Hematopoietic multipotent progenitor cell treated with erythropoietin and hydrocortisone succinate and interleukin-3 and kit ligand, for 17 days (in vitro differentiated cells): Measurements from ENCODE around the gene MYOM3.

Experiments used
- DNase-seq: peaks from one replicate; pipeline ENCODE4 v3.0.0-alpha.2; 2015; ENCODE audit warnings: low spot score

The MYOM3 gene

GRCh38 chr1:24114753-24115152 is 2.8 kb upstream of the MYOM3 start:
- DNase-seq = no peak

GRCh38 chr1:24113641-24114033 is 1.7 kb upstream of the MYOM3 start:
- no peak for DNase-seq

GRCh38 chr1:24111262-24111995 is 506 bp downstream of the MYOM3 start:
- DNase-seq = no peak

- no peak for DNase-seq
Observed at GRCh38 chr1:24110642-24111261, 1.2 kb downstream of the MYOM3 start.

GRCh38 chr1:24109686-24110475 is 2.1 kb downstream of the MYOM3 start:
- no peak for DNase-seq

- DNase-seq = no peak
Observed at GRCh38 chr1:24109166-24109483, 2.8 kb downstream of the MYOM3 start.

- DNase-seq = no peak
Observed at GRCh38 chr1:24108334-24109165, 3.4 kb downstream of the MYOM3 start.

GRCh38 chr1:24107462-24108138 is 4.3 kb downstream of the MYOM3 start:
- DNase-seq = no peak

- DNase-seq = no peak
Observed at GRCh38 chr1:24105368-24106160, 6.4 kb downstream of the MYOM3 start.

- DNase-seq = no peak
Observed at GRCh38 chr1:24104854-24105253, 7.1 kb downstream of the MYOM3 start.

- no peak for DNase-seq
Observed at GRCh38 chr1:24103879-24104278, 8.1 kb downstream of the MYOM3 start.

GRCh38 chr1:24103408-24103807 is 8.5 kb downstream of the MYOM3 start:
- no peak for DNase-seq

GRCh38 chr1:24102961-24103360 is 9.0 kb downstream of the MYOM3 start:
- DNase-seq = no peak

- DNase-seq = no peak
Observed at GRCh38 chr1:24101796-24102586, 9.9 kb downstream of the MYOM3 start.

GRCh38 chr1:24100945-24101737 is 10.8 kb downstream of the MYOM3 start:
- no peak for DNase-seq

GRCh38 chr1:24098943-24099638 is 12.8 kb downstream of the MYOM3 start:
- no peak for DNase-seq

GRCh38 chr1:24098102-24098501 is 13.8 kb downstream of the MYOM3 start:
- DNase-seq = no peak

GRCh38 chr1:24097663-24098062 is 14.3 kb downstream of the MYOM3 start:
- DNase-seq = no peak

GRCh38 chr1:24096739-24097103 is 15.2 kb downstream of the MYOM3 start:
- no peak for DNase-seq
